Glomerular visceral epithelial cell (primary cell): ENCODE results near the gene GARIN3.

Experiments used
- DNase-seq: peaks from one replicate; pipeline ENCODE4 v3.0.0-alpha.2; 2016; ENCODE audit errors: extremely low spot score

Gene GARIN3

GRCh38 chr5:157148734-157149615 lies 17.1 kb downstream of the GARIN3 start:
- peak; percentile 78 for DNase-seq

DNA sequence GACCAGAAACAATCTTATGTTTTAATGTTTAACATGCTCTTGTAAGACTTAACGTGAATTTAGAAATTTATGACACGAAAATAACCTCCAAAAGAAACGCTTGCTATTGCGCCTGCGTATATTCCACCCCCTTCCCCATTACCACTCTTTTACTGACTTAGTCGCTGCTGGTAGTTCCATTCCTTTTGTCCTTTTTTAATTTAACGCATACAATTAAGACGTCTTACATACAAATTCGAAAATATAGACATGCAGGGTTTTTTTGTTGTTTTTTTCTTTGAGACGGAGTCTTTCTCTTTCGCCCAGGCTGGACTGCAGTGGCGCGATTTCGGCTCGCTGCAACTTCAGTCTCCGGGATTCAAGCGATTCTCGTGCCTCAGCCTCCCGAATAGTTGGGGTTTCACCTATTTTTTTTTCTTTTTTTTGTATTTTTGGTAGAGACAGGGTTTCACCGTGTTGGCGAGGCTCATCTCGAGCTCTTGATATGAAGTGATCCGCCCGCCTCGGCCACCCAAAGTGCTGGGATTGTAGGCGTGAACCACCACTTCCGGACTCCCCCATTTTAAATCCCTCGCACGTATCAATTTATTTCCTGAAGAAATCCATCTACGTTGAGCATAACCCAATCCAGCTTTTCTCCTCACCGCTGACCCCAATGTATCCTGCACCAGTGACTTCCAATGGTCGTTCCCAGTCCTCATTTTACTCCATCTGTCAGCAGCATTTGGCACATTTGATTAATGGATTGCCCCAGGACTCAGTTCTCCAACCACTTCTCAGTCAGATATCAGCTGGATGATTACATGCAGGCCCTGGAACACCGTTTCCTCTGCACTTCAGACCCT lies 22.7 kb downstream of the GARIN3 start:
- peak; percentile 33 for DNase-seq

DNA sequence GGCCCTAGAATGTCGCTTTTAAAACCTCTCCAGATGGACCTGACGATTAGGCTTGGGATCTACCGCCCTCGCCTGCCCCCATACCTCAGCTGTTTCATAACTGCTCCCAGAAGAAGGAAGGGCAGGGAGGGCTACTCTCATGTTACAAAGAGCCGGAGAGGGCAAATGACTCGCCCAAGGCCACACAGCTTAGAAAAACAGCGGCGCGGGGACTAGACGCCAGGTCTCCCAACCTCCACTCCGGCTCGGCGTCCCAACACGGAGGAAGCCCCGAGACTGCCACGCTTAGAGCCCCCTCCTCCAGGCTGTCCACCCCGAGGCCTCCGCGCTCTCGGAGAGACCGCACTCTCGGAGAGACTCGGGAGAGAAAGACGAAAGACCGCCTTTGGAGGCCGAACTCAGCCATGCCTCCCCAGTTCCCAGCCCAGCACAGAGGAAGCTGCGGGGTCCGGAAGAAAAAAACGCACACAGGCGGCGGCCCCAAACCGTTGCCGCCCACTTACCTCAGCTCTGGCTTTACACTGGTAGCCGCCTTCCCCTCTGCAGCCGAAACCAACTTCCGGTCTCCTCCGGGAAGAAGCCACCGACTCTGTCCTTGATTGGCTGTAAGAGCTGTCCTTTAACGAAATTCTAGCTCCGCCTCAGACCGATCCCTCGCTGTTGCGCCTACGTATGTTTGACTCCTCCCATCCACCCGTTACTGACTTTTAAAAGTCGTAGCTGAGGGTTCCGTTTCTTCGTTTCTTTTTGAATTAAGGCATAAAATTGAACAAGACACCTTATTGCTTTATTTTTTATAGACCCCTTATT lies 23.5 kb downstream of the GARIN3 start, which contains the start of gene MED7:
Gene MED7 (minus strand): TSS at position 549 of the 810 bp plus-strand sequence. CDS start 3,434 bp downstream, outside the sequence.
- peak; percentile 100 for DNase-seq

GRCh38 chr5:157137691-157138090 lies 28.4 kb downstream of the GARIN3 start:
- DNase-seq = no peak

DNA sequence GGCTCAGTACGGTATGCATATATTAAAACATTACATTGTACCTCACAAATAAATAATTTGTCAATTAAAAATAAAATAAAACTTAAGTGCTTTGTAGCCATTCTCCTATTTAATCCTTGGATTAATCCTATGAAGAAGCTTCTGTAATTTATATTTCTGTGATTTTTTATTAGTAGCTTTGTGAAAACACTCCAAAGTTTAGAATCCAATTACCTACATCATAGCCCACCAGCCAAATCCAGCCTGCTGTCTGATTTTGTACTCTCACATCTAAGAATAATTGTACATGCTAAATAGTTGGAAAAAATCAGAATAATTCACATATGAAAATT lies 33.8 kb downstream of the GARIN3 start:
- DNase-seq = no peak

DNA sequence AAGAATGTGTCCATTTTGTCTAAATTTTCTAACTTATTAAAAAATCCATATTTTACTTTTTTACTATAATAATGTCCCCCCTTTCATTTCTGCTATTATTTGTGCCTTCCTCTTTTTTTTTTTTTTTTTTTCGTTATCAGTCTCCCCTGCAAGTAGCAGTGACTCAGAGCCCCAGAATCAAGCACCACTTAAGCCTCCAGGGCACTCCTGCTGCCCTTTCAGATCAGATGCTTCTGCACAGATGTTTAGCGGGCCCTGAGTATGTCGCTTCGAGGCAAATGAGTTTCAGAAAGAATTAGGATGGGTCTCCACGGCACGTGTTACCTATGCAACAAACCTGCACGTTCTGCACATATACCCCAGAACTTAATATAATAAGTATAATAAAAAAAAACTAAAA lies 35.1 kb downstream of the GARIN3 start:
- peak; percentile 43 for DNase-seq

GRCh38 chr5:157121709-157122108 lies 44.4 kb downstream of the GARIN3 start:
- no peak for DNase-seq

DNA sequence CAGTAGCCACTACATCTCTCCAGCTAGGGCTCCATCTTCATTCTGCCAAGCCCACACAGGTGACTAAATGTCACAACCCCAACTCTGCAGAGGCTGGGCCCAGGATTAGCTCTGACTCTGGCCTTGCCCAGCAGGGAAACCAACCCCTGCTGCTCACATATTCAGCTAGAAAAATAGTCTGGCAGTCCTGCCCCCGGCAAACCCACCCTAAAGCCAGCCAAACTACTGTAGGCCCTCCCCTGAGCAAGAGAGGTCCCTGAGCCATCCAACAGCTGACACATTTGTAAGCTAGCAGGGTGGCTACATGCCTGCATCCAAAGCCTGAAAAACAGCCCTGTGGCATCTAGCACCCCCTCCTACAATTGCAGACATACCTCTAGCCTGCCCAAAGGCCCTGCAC lies 46.0 kb downstream of the GARIN3 start:
- no peak for DNase-seq

GRCh38 chr5:157116483-157116954 lies 49.5 kb downstream of the GARIN3 start:
- DNase-seq = no peak

- no peak for DNase-seq
These were observed 50.6 kb downstream of the GARIN3 start for GRCh38 chr5:157115502-157115901.

GRCh38 chr5:157115012-157115411 lies 51.1 kb downstream of the GARIN3 start:
- no peak for DNase-seq

DNA sequence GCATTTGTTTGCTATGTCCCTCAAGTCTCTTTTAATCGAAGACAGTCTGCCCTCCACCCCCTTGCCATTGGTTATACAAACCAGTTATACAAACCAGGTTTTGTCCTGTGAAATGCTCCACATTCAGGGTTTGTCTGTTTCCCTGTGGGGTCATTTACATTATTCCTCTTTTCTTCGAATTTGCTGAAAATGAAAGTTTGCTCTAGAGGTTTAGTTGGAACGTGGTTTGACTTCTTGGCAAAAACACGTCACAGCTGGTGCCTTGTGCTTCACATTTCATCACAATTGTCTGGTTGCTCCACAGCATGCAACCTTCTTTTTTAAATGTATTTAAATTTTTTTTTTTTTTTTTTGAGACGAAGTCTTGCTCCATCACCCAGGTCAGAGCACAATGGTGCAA lies 53.1 kb downstream of the GARIN3 start:
- no peak for DNase-seq
